Right cardiac atrium (tissue), 5 donors: Measurements from ENCODE around the gene CALM3. TPM values are rescaled to one million over a fixed set of nuclear protein-coding genes. Genes with fewer than 3 reads are reported as not detected.

Source experiments
- polyA plus RNA-seq: library from polyadenylated mRNA; stranded (reverse); fragments of 200-250 nt; gene quantifications from one replicate; pipeline ENCODE4 v1.2.3, GENCODE V29; 2013
- total RNA-seq, 4 donors: library from RNA; stranded (reverse); fragmentation: NEBNext Ultra II Directional; extraction: Animal tissue kit (Norgen Biotek cat#: 25700); gene quantifications; one replicate each; pipeline ENCODE4 v1.2.1, GENCODE V29; 2021
- donor health status: healthy with polysubstance abuse.
- donor health status: DM: no; HTN: yes; CAD: no.
- donor health status: DM: no; HTN: no; CAD: no.
- donor health status: DM: no; HTN: yes; CAD: no; lungs with severe emphysema.
- donor health status: DM: yes; HTN: yes; CAD: no.

The CALM3 gene
- total and polyA plus RNA-seq, 5 donors, result 232 to 365 (median 346) TPM

Other genes starting within 250 kb of the CALM3 start
- gene CCDC8, start 187.8 kb upstream of the CALM3 start, total RNA-seq, result 10 to 100 TPM; 47.0 to 54.6 (median 49.9) TPM
- 28.8 TPM for gene CCDC8, start 187.8 kb upstream of the CALM3 start, polyA plus RNA-seq
- gene PNMA8C, start 172.4 kb upstream of the CALM3 start, total RNA-seq, result under 1 TPM; 0.23 to 0.31 (median 0.26) TPM
- gene PNMA8C, start 172.4 kb upstream of the CALM3 start, polyA plus RNA-seq, result 0.05 TPM
- 10 to 100 TPM; 15.7 to 29.8 (median 26.4) TPM for gene PNMA8A, start 129.8 kb upstream of the CALM3 start, total RNA-seq
- gene PNMA8A, start 129.8 kb upstream of the CALM3 start, polyA plus RNA-seq, result 10.7 TPM
- 1 to 10 TPM; 2.1 to 3.7 (median 2.3) TPM for gene PNMA8B, start 105.5 kb upstream of the CALM3 start, total RNA-seq
- gene PNMA8B, start 105.5 kb upstream of the CALM3 start, polyA plus RNA-seq, result 1.6 TPM
- 10 to 100 TPM in 2 of 4 donors, 1 to 10 TPM in 2; 7.6 to 13.5 (median 9.5) TPM for gene PTGIR, start 23.8 kb downstream of the CALM3 start, total RNA-seq
- 6.7 TPM for gene PTGIR, start 23.8 kb downstream of the CALM3 start, polyA plus RNA-seq
- gene GNG8, start 34.9 kb downstream of the CALM3 start, total RNA-seq, result 1 to 10 TPM; 3.0 to 7.4 (median 4.7) TPM
- not detected for gene GNG8, start 34.9 kb downstream of the CALM3 start, polyA plus RNA-seq
- 10 to 100 TPM; 24.6 to 46.5 (median 37.2) TPM for gene DACT3, start 59.9 kb downstream of the CALM3 start, total RNA-seq
- gene DACT3, start 59.9 kb downstream of the CALM3 start, polyA plus RNA-seq, result 28.3 TPM
- 10 to 100 TPM; 14.2 to 16.6 (median 14.8) TPM for gene PRKD2, start 115.8 kb downstream of the CALM3 start, total RNA-seq
- gene PRKD2, start 115.8 kb downstream of the CALM3 start, polyA plus RNA-seq, result 11.3 TPM
- 10 to 100 TPM; 15.0 to 22.7 (median 21.0) TPM for gene FKRP, start 144.7 kb downstream of the CALM3 start, total RNA-seq
- gene FKRP, start 144.7 kb downstream of the CALM3 start, polyA plus RNA-seq, result 15.9 TPM
- gene STRN4, start 145.1 kb downstream of the CALM3 start, total RNA-seq, result 10 to 100 TPM; 49.0 to 69.8 (median 54.7) TPM
- 39.3 TPM for gene STRN4, start 145.1 kb downstream of the CALM3 start, polyA plus RNA-seq
- 10 to 100 TPM; 16.9 to 45.6 (median 24.7) TPM for gene SLC1A5, start 187.3 kb downstream of the CALM3 start, total RNA-seq
- gene SLC1A5, start 187.3 kb downstream of the CALM3 start, polyA plus RNA-seq, result 15.9 TPM
- gene AP2S1, start 249.5 kb downstream of the CALM3 start, total RNA-seq, result 100 to 1,000 TPM in 1 of 4 donors, 10 to 100 TPM in 3; 83.0 to 102 (median 93.9) TPM
- 90.5 TPM for gene AP2S1, start 249.5 kb downstream of the CALM3 start, polyA plus RNA-seq